SK-N-MC (cell line): ENCODE data around the gene RTL5.

Experiments
- EZH2 ChIP-seq: fragments of 200-600 bp; sonication (generic); IDR thresholded peaks from one replicate; pipeline ENCODE4 v1.6.1; 2017; ENCODE audit warnings: antibody characterized with exemption
- POLR2AphosphoS5 ChIP-seq: IDR thresholded peaks from 2 replicates; pipeline ENCODE4 v1.6.1; 2012; ENCODE audit warnings: mild to moderate bottlenecking, low read depth, low read length, borderline replicate concordance

- TF ChIP-seq EZH2 (no peak), POLR2AphosphoS5 (no peak)
These were observed 36.3 kb downstream of the RTL5 start for GRCh38 chrX:72095370-72095769.
